Neural crest cell (in vitro differentiated cells): ENCODE data around the gene DCN. TPM values are rescaled to one million over a fixed set of nuclear protein-coding genes. Genes with fewer than 3 reads are reported as not detected.

Experiments
- DNase-seq: peaks from one replicate; pipeline ENCODE4 v3.0.0; 2021; ENCODE audit warnings: low read depth, mixed read lengths, low spot score
- H3K27ac Mint-ChIP-seq: one replicate; pipeline ENCODE4 v1.8.0; 2021; ENCODE audit warnings: mild to moderate bottlenecking, mixed read lengths; ENCODE audit not compliant: unreplicated experiment
- H3K27me3 Mint-ChIP-seq: 2 replicates; pipeline ENCODE4 v1.8.0; 2021; ENCODE audit warnings: low read depth, mild to moderate bottlenecking, mixed read lengths
- H3K36me3 Mint-ChIP-seq: 2 replicates; pipeline ENCODE4 v1.8.0; 2021; ENCODE audit warnings: low read depth, mild to moderate bottlenecking, mixed read lengths
- H3K4me1 Mint-ChIP-seq: 2 replicates; pipeline ENCODE4 v1.8.0; 2021; ENCODE audit warnings: mixed read lengths
- H3K4me3 Mint-ChIP-seq: one replicate; pipeline ENCODE4 v1.8.0; 2021; ENCODE audit warnings: mild to moderate bottlenecking, mixed read lengths
- H3K9me3 Mint-ChIP-seq: 2 replicates; pipeline ENCODE4 v1.8.0; 2021; ENCODE audit warnings: mixed read lengths
- total RNA-seq: library from RNA; stranded (reverse); gene quantifications from 2 replicates; pipeline ENCODE4 v1.2.1, GENCODE V29; 2021
- TF ChIP-seq, protein P1 (sequence below): fragments of 200-600 bp; sonication (generic); conservative IDR thresholded peaks from 2 replicates; pipeline ENCODE4 v1.5.0; 2021; ENCODE audit warnings: antibody characterized with exemption, mild to moderate bottlenecking

The DCN gene
- total RNA-seq, 1 donor from 2014 or later, result 19.6 TPM

DNA sequence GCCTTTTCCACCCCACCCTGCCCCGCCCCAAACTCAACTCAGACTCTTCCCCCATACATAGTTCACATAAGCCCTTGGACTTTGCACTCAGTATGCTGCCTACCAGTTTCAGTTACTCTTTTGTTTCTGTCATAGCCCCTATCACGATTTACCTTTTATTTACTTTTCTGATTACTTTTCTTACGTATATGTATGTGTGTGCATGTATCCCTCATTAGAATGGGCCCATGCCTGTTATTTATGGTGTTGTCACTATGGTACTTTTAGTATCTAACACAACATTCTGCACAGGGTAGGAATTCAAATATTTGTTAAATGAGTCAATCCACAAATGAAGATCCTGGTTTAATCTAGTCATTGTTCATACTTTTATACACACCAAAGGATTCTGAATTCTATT, 54.9 kb downstream of the DCN start:
- no peak overlapping the region for H3K27ac Mint-ChIP-seq

DNA sequence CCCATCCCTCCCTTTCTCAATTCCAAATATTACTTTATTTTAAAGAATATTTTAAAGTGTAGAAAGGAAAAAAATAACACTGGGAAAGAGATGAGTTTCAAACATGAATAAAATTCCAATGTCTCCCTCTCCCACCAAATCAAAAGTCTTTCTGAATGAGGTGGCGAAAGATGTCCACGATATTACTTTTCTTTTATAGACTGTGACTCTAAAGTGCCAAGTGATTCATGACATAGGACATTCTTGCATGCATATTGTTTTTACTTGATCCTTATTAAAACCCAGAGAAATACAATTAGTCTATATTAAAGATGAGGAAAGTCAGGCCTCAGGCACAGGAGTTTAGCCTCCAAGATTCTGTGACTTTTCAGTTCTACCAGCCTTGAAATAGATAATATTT, 55.3 kb downstream of the DCN start:
- H3K4me3 Mint-ChIP-seq, result no peak overlapping the region
- no peak for DNase-seq
- H3K36me3 Mint-ChIP-seq, result no peaks in the 10 kb centered on the region
- H3K27ac Mint-ChIP-seq, result no peak overlapping the region
- H3K9me3 Mint-ChIP-seq, result peaks cover 3% of the 10 kb centered on the region
- TF ChIP-seq, protein P1, sequence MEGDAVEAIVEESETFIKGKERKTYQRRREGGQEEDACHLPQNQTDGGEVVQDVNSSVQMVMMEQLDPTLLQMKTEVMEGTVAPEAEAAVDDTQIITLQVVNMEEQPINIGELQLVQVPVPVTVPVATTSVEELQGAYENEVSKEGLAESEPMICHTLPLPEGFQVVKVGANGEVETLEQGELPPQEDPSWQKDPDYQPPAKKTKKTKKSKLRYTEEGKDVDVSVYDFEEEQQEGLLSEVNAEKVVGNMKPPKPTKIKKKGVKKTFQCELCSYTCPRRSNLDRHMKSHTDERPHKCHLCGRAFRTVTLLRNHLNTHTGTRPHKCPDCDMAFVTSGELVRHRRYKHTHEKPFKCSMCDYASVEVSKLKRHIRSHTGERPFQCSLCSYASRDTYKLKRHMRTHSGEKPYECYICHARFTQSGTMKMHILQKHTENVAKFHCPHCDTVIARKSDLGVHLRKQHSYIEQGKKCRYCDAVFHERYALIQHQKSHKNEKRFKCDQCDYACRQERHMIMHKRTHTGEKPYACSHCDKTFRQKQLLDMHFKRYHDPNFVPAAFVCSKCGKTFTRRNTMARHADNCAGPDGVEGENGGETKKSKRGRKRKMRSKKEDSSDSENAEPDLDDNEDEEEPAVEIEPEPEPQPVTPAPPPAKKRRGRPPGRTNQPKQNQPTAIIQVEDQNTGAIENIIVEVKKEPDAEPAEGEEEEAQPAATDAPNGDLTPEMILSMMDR, result no peak
- H3K27me3 Mint-ChIP-seq, result no peaks in the 10 kb centered on the region
- no peaks in the 10 kb centered on the region for H3K4me1 Mint-ChIP-seq

More for the DNA sequence above, 54.9 kb downstream of the DCN start:
- H3K27me3 Mint-ChIP-seq, result no peaks in the 10 kb centered on the region
- DNase-seq, result no peak
- no peaks in the 10 kb centered on the region for H3K4me1 Mint-ChIP-seq
- no peaks in the 10 kb centered on the region for H3K36me3 Mint-ChIP-seq
- TF ChIP-seq, protein P1, result no peak
- H3K9me3 Mint-ChIP-seq, result no peaks in the 10 kb centered on the region
- no peak overlapping the region for H3K4me3 Mint-ChIP-seq

DNA sequence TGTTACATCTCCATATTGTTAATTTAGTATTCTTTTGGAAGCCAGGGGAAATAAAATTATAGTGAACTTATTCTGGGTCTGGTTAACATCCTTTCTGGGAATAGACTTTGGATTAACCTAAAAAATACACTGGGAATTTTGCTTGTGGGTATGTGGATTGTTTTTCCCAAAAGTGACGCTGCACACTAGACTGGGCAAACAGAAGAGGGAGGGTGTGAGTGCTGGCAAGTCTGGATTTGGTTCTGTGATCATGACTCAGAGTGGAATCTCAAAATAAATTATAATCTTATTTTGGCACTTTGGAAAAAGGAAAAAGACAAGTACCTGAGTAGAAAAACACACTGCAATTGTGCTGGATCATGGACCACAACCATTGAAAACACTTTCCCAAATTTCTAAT, 56.1 kb downstream of the DCN start:
- Mint-ChIP-seq H3K27ac (no peak overlapping the region), H3K27me3 (no peaks in the 10 kb centered on the region), H3K9me3 (peaks cover 4% of the 10 kb centered on the region), H3K4me1 (no peaks in the 10 kb centered on the region), H3K4me3 (no peak overlapping the region), H3K36me3 (no peaks in the 10 kb centered on the region)
- TF ChIP-seq, protein P1, result no peak
- DNase-seq, result no peak

DNA sequence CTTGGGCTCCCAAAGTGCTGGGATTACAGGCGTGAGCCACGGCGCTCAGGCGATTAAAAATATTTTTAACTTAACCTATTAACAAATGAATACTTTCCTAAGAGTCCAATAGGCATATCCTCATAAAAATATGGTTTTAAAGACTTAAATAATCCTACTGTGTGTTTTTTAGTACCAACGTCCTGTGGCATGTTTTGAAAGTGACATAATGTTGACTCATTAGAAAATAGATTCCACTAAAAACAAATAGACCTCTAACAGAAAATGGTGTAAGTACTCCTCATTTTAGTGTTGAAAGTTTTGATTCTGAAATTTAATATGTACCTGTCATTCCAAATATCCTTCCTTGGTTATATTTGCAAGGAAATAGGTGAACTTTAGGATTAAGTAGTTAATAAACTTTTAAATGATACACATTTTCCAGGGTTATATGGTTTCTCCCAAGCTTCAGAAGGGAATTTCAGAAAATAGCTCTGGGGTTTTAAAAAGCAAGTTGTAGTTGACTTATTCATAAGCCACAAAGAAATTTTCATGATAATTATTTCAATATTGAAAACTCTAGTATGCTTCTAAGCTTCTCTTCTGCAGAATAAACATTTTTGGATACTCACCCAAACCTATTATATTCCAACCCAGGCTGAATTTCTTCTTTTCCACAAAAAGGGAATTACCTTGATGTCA, 59.2 kb downstream of the DCN start:
- Mint-ChIP-seq H3K4me1 (no peaks in the 10 kb centered on the region), H3K27me3 (no peaks in the 10 kb centered on the region), H3K36me3 (no peaks in the 10 kb centered on the region), H3K4me3 (no peak overlapping the region), H3K27ac (no peak overlapping the region), H3K9me3 (peaks cover 4% of the 10 kb centered on the region)
- no peak for DNase-seq
- TF ChIP-seq, protein P1, result no peak

DNA sequence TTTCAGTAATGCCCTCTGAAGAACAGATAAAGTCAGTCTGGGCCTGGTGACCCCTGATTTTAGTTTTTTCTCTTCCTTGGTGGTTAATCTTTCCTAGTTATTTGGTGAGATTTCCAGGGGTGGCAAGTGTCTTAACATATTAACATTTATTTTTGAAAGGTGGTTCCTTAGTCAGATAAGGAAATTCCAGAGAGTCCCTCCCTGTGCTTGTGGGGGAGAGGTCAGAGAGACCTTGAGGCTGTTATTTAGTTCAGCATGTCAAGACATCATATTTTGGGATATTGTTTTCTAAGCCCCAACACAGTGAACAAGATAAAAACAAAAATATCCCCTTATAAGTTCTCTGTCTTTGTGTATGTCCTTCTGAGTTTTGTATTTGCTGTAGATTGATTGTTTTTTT, 61.8 kb downstream of the DCN start:
- H3K27ac Mint-ChIP-seq, result no peak overlapping the region
- no peaks in the 10 kb centered on the region for H3K27me3 Mint-ChIP-seq
- TF ChIP-seq, protein P1, result no peak
- peaks cover 4% of the 10 kb centered on the region for H3K9me3 Mint-ChIP-seq
- DNase-seq, result no peak
- H3K36me3 Mint-ChIP-seq, result no peaks in the 10 kb centered on the region
- no peak overlapping the region for H3K4me3 Mint-ChIP-seq
- no peaks in the 10 kb centered on the region for H3K4me1 Mint-ChIP-seq
